ENCODE results near the gene SCN9A. TPM values are rescaled to one million over a fixed set of nuclear protein-coding genes. Genes with fewer than 3 reads are reported as not detected.

SCN9A gene
- 2.6 to 5.0 TPM (median 4.3 TPM) in 5 replicates for total RNA-seq (2022; extraction: Qiagen RNA extraction)

DNA sequence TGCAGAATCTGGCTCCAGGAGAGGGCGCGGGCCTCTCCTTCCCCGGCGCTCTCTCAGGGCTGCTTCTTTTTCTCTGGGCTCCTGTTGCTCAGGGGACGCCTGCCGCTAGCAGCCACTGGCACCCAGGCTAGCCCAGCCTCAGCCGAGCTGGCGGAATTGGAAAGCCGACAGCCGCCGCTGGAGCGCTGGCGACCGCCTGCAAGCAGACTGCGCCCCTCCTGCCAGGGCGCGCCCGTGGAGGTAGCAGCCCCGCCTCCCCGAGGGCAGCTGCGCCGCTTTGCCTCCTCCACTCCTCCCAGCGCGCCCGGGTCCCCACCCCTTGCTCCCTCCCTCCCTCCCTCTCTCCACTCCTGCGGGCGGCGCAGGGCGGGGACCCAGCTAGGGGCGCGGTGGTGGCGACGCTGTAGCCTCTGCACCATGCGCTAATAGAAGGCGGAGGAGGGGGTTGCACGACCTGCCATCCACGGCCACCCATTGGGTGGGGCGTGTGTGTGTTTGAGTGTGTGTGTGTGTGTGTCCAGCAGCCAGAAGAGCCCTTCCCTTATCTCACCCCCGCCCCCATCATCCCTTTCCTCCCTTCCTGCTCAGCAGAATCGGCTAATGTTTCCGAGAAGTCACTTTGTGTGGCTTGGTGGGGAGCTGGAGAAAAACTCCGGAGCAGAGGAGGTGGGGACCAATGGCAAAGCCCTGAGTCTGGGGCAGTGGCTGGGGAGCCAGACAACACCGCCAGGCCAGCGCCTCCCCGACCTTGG is at the start of gene SCN9A:
SCN9A (minus strand) TSS at position 209 of the 752 bp plus-strand sequence. CDS start 64,188 bp downstream, outside the sequence.

Other genes with a start within 250 kb of the SCN9A start
- gene SCN1A, start 247.9 kb downstream of the SCN9A start, total RNA-seq (2022; extraction: Qiagen RNA extraction): not detected in 5 replicates
- gene SCN7A, start 118.3 kb upstream of the SCN9A start, total RNA-seq (2022; extraction: Qiagen RNA extraction): not detected in 5 replicates